ENCODE data around the gene CXorf58.

CXorf58 gene

DNA sequence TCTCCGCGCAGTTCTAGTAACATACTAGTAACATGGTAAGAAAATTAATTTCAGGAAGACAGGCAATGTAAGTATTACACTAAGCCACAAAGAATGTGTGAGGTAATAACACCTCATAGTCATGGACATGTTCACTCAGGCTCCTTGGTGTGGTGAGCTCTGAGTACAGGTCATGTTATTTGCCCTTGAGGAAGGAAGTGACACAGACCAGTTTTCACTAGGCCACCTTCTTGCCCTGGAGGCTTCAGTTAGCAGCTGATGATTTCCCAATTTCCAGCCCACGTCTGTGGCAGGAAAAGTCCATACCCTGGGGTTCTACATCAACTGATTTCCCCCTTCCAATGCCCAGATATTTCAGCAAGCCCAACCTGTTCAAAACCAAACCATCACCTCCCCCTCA lies 6.7 kb upstream of the CXorf58 start:
- peak; percentile 49 for DNase-seq

DNA sequence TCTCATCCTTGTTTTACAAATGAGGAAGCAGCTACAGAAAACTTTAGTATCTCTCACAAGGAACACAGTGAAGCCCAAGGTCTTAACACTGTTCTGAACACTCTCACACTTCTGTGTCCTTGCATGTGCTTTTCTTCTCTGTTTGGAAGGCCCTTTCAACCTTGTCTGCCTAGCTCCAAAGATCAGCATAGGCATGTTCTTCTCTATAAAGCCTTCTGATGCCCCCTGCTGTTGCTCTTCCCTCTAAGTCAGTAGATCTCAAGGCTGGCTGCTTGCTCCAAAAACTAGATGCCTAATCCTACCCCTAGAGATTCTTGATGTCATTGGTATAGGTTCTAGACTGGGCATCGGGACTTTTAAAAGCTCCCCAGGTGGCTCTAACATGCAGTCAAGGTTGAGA lies 6.0 kb upstream of the CXorf58 start:
- peak; percentile 30 for DNase-seq

DNA sequence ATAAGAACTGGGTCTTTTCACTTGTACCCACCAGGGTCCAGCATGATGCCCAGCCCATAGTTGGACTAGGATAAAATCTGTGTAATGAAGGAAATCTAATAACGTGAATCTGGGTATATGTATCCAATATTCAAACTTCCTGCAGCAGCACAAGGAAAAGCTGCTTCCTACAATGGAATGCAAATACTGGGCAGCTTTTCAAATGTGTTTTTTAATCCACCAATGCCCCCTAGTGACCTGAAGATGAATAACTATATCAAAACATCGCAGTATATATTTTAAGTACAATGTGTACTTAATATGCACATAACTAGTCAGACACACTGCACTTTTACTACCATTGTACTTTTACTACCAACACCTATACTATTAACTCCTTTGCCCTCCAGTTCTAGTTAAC lies 5.4 kb upstream of the CXorf58 start:
- peak; percentile 41 for DNase-seq

DNA sequence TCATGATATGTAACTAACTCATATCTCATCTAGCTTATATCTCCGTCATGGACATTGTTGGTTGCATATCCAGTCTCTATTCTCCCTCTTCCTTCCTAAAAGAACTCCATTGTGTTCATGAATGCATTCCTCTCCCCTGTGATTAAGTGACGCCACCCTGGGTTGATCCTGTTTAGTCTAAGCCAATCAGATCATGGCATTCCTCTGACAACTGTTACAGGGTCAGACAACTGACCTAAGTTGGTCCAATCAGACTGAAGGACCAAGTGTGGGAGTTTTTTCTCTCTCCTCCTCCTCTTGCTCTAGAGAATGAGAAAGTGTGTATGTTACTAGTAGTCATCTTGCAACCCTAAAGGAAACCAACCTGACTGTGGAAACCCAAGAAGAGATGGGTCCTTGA lies 3.7 kb upstream of the CXorf58 start:
- DNase-seq = no peak

DNA sequence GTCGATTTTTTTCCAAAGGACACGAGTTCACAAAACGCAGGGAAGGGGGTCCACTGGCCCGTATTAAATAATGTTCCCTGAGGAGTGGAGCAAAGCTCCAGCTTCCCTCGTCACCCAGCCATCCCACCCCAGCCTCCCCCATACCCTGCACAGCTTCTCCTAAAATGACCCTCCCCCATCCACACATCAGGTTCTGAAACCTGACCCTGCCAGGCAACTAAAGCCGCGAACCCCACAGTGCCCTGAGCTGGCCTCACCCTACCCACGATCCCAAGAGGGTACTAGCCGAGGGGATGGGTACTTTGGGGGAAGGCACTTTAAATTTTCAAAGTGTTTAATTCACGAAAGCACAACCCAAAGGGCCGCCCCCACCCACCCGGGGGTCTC lies 702 bp upstream of the CXorf58 start:
- DNase-seq = no peak

DNA sequence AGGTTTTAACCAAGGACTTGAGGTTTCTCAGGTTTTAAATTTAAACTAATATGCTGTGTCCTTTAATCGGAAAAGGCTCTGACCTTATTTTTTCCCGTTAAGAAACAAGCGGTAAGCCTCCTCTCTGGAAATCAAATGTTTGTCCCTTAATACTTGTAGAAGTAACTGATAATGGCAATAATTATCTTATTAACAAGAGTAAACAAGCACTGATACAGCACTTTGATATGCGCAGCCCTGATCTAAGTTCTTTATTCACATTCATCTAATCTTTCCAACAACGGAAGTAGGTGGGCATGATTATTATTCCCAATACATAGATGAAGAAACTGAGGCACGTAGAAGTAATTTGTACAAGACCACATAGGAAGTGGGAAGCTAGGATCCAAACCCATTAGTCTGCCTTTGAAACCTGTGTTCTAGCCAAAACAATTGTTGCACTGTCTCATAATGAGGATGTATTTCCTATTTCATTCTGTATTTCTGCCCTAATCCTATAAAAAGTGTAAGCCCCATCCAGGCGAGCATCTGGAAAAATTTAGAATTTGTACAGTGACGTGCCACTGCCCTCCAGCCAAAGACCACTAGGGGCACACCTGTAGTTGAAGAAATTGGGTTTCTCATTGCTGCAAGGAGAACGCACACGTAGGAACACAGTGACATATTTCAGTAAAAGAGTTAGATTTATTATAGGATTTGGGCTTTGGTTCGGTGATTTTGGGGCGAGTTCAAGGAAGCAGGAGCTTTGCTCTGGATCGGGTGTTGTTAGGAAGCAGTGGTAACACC lies 606 bp downstream of the CXorf58 start:
- DNase-seq = no peak

DNA sequence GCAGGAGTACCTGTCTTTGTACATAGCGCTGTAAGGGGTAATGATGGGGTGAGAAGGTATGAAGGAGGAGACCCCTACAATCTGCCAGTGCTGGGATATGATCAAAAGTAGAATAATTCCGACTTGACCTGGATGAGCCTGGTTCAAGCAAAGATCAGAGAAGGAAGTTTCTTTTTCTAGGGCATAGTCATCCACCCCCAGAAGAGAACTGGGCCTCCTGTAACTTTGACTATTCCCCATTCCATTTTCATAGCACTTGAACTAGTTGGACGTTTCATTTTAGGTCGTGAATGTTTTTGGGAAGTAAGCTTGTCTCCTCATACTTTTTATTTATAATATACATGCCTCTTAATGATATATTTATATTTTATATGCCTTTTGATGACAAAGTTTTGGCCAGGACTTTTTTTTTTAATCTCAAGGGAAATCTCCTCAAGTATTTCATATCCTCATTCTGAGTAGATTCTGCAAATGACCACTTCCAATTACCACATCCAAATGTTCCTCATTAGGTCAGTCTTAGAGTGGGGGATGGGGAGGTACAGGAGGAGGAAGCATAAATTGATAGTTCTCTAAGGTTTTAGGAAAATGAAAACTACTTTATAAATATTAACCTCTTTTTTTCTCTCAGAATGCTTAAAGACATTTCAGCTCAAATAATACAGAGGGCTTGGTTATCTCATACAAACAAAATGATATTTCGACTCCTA lies 3.5 kb downstream of the CXorf58 start:
- DNase-seq = no peak

DNA sequence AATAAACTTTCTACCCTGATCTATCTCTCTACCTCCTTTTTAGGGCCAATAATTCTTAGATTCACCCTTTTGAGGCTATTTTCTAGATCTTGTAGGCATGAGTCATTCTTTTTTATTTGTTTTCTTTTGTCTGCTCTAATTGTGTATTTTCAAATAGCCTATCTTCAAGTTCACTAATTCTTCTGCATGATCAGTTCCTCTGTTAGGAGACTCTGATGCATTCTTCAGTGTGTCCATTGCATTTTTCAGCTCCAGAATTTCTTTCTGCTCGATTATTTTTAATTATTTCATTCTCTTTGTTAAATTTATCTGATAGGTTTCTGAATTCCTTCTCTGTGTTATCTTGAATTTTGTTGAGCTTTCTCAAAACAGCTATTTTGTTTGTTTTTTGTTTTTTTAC lies 11.3 kb downstream of the CXorf58 start:
- DNase-seq = no peak

DNA sequence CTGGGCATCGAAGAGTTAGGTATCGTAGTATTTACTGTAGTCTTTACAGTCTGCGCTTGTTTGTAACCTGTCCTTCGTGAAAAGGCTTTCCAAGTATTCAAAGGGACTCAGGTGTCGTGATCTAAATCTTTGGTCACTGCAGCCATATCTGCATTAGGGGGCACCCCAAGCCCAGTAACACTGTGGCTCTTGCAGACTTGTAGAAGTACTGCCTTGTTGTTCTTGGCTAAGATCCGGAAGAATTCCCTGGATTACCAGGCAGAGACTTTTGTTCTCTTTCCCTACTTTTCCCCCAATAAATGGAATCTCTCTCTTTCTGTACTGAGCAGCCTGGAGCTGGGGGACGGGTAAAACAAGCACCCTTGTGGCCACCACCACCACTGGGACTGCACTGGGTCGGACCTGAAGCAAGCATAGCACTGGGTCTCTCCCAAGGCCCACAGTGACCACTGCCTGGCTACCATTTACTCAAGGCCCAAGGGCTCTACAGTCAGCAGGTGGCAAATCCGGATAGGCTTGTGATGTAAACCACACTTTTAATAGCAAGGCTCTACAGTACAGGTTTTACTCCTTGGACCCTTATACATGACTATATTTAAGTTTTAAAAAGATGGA lies 12.0 kb downstream of the CXorf58 start:
- no peak for DNase-seq

DNA sequence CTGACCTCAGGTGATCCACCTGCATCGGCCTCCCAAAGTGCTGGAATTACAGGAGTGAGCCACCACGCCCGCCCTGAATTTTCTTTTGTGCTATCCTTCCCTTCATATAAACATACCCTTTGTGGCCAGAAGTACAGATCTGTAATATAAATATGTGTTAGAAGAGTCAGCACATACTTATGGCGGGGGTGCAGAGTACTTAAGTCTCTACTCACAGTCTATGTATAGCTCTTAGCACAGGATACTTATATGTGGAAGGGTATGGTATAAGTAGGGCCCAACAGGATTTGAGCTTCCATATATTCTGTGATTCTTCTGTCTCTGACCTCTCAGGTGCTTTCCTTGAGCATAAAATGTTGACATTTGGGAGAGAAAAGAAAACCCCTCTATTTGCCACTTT lies 18.2 kb downstream of the CXorf58 start:
- DNase-seq = no peak

DNA sequence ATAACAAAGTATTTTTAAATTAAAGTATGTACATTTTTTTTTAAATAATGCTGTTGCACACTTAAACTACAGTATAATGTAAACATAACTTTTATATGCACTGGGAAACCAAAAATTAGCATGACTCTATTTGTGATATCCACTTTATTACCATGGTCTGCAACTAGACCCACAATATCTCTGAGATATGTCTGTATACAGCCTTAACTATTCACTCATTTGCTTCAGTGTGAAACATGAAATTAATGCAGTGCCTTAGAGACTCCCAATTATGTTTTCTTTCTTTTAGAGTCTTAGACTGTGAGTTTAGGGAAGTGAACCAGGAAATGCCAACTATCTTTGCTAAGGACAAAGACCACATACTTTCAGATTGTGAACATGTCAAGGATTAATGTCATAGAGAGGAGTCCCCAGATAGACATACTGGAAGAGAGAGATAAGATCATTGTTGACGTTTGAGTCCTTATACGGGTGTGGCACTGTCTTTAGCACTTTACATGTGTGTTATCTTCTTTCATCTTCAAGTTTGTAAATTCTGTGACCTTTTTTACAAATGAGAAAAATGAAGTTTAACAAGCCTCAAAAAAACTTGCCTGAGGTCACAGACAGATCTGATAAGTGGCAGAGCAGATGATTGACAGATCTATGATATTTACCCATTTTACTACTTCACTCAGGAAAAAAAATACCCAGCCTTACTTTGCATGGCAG lies 23.2 kb downstream of the CXorf58 start:
- DNase-seq = no peak

DNA sequence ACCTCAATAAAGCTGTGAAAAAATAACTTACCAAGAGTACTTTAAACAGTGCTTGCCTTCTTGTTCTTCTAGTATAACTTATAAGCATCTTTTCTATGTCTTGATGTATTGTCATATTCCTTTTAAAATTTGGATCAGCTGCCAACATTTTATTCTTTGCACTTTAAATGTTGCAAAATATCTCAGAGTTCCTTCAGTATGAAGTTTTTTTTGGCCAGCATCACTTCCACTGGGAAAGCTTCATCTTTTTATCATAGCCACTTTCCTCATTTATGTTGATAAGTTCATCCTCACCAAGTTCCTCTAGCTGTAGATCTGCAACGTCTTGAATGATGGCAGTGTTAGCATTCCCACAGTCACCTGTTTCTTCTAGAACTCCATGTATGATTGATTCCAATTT lies 24.2 kb downstream of the CXorf58 start:
- DNase-seq = no peak

DNA sequence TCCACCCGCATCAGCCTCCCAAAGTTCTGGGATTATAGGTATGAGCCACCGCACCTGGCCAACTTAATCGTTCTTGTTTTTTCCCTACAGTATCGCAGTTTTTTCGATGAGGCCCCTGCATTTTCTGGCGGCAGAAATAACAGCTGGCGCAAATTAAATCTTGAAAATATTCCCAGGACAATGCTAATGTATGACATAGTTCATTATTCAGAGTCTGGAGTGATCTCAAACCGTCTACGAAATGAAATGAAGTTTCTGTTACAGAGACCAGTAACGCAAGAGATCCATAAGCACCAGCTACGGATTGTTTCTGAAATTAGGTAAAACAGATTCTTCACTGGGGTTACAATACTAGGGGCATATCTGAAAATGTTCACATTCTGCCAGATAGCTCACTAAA lies 27.3 kb downstream of the CXorf58 start:
- DNase-seq = no peak

DNA sequence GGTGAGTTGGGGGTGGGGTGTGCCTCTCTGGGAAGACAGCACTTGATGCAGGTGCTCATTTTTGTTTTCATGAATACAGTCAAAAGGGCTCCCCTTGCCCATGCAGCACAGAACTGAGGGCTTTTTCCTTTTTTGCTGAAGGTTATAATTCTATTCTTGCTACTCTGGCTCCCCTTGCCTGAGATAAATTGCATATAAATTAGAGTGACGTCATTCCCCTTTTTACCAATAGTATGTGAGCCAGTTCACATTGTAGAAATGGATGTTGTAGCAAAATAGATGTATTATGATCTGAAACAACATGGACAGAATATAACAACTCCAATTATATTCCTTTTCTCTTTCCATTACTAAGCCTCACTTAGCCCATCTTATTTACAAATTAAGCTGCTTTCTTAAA lies 28.4 kb downstream of the CXorf58 start:
- DNase-seq = no peak

DNA sequence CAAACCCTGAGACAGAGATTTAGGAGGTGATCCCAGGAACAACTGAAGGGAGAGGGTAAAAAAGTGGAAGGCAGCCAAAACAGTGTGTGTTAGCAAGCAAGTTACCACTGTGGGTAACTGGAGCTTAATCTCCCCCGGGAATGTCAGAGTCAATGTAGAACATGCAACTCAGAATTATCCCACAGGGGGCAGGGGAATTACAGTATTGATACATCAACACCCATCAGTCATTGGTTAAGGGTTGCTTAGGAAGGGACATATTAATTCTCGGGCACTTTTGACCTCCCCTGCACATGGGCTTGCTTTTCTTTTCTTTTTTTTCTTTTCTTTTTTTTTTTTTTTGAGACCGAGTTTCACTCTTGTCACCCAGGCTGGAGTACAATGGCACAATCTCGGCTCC lies 29.3 kb downstream of the CXorf58 start:
- no peak for DNase-seq

DNA sequence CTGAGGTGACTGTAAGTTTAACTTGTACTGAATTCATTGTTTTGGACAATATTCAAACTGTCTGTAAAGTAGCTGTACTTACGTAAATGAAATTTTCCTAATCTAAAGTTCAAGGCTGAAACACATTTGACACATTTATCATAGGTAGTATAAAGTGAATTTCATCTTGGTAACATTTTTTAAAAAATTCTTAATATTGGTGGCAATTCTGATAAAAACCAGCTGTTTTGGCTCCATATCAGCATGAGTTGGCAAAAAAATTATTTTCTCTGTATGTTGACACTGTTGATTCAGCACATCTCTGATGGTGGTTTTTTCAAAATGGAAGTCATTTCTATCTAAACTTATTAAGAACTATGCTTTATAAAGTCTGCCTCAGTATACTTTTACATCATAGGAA lies 30.9 kb downstream of the CXorf58 start:
- DNase-seq = no peak

DNA sequence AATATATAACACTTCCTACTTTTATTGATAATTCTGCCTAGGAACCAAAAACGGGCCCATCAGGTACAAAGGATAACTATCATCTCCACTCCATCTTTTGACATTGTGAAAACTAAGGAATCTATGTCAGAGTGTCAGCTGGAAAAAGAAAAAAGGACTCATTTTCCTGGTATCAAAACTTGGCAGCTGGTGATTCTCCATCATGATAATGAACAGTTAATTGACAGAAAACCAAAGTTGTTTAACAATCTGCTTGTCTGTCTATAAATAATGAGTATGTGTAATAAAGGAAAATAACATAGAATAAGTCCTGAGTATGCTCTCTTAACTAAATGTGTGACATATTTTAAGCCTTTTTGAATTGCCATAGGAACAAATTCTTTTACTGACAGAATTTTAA lies 31.4 kb downstream of the CXorf58 start:
- DNase-seq = no peak

DNA sequence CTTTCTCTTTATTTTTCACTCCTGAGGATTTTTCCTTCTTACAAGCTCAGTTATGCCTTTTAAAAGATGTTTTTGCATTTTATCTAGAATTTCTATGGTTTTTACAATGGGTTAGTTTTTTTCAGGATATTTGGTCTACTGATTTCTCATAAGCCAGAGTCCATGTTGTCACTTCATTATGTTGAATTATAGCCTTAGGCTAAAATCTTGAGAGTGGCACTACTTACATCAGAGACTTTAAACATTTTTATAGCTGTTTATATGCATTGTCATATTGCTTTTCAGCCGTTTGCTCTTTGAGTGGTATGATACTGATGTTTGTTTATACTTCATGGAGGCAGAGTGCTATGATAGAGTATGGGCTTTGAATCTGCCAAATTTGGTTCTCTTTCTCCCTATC lies 36.4 kb downstream of the CXorf58 start:
- DNase-seq = no peak

DNA sequence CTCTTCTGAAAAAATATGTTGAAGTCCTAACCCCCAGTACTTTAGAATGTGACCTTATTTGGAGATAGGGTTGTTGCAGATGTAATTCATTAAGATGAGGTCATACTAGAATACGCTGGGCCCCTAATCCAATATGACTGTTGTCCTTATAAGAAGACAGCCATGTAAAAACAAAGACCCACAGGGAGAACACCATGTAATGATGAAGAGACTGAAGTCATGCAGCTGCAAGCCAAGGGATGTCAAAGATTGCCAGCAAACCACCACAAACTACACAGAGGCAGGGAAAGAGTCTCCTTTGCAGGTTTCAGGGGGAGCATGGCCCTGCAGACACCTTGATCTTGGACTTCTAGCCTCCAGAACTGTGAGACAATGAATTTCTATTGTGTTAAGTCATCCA lies 37.4 kb downstream of the CXorf58 start:
- no peak for DNase-seq

DNA sequence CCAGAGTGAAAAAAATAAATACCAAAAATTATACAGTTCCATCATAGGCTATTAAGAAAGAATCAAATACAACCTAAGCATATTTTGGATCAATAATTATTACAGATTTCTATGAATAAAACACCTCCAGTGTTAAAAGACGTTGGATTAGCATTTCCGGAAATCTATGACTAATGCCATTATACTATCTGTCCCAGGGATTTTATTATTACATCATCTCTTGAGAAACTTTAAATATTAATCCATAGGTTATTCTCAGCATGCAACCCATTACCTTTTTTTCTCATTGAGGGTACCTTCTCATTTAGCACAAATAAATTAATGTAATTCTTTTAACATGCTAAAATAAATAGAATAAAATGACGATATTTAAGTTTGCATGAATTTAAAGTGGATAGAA lies 44.6 kb downstream of the CXorf58 start:
- DNase-seq = no peak

DNA sequence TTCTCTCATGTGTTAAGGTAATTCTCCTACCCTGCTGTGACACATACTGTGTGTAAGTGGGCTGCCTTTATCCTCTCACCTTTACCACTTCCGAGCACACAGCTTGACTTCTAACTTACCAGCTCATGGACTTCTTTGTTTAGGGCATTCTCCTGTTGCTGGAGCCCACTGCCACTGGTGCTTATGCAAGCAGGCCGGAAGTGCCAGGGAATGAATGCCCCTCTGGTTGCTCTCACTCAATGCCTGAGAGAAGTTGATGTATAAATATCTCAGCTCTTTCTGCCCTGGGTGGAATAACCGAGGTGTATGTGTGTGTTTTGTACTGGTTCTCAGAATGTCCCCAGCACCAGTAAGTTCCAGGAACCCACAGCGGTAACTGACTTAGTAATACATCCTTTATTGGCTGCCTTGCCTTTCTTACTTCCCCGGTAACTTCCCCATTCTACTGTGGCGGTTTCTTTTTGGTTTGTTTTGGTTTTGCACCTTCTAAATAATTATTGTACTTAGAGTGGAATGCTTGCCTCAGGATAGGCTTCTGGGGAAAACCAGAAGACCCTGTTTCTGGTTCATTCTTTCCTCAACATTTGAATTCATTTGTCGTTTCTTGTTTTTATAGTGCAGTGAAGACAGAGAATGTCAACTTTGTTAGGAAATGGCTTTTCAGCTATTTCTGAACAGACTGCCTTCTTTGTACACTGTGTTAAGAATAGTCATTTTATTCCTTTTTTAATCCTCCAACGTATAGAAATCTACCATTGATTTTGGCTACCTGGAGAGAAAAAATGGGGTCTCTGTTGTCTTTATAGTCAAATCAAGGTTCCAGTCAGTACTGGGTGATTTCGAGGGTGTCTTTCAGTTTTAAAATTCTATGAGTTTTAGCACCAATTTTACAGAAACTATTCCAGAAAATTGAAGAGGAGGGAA lies 45.4 kb downstream of the CXorf58 start:
- DNase-seq = no peak

DNA sequence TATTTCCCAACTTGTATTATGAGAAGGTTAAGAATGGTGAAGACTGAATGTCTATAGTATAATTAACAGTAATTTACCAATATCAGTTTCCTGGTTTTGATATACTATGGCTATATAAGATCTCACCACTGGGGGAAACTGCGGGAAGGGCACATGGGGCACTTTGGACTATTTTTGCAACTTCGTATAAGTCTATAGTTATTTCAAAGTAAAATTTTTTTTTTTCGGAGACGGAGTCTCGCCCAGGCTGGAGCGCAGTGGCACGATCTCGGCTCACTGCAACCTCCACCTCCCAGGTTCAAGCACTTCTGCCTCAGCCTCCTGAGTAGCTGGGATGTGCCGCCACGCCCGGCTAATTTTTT lies 46.1 kb downstream of the CXorf58 start:
- DNase-seq = no peak

DNA sequence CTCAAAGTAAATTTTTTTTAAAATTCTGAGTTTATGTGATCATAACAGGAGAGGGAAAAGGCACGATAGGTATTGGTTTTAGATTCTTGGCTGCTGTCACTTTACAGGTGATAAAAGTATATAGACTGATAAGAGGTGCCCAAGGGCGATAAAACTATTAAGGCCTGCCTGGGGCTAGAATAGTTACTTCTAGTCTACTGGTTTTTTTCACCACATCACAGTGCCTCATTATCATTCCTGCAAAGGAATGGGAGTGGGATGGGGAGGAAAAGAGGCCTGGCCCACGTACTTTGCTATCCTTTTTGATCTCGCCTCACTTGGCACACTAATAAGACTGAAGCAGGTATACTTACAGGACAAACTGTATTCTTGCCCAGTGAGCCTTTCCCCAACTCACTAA lies 46.6 kb downstream of the CXorf58 start:
- no peak for DNase-seq
